ENCODE results near the gene NAPEPLD.

GRCh38 chr7:103119791-103120291 lies 29.1 kb downstream of the NAPEPLD start:
- TF ChIP-seq POLR2AphosphoS5 (IDR thresholded peaks at IDR 0.05; ENCODE audit: low read depth) (no peak), JUNB (IDR thresholded peaks at IDR 0.05; ENCODE audit: unreplicated experiment) (no peak), EZH2 (IDR thresholded peaks at IDR 0.05; ENCODE audit: low read depth, unreplicated experiment) (no peak), REST (IDR thresholded peaks at IDR 0.05; ENCODE audit: unreplicated experiment) (no peak), EZH2phosphoT487 (IDR thresholded peaks at IDR 0.05; ENCODE audit: unreplicated experiment) (no peak), CREB1 (CRISPR knock-in tag; IDR thresholded peaks at IDR 0.05; ENCODE audit: low read depth) (no peak), NANOG (IDR thresholded peaks at IDR 0.05; ENCODE audit: borderline replicate concordance) (no peak), STAT1 (IDR thresholded peaks at IDR 0.05; ENCODE audit: unreplicated experiment) (no peak), ZNF114 (CRISPR knock-in tag; IDR thresholded peaks at IDR 0.05) (no peak), ZNF331 (CRISPR knock-in tag; IDR thresholded peaks at IDR 0.05; ENCODE audit: low read depth) (no peak), ETS1 (IDR thresholded peaks at IDR 0.05) (no peak)
- TF ChIP-seq, protein P1, sequence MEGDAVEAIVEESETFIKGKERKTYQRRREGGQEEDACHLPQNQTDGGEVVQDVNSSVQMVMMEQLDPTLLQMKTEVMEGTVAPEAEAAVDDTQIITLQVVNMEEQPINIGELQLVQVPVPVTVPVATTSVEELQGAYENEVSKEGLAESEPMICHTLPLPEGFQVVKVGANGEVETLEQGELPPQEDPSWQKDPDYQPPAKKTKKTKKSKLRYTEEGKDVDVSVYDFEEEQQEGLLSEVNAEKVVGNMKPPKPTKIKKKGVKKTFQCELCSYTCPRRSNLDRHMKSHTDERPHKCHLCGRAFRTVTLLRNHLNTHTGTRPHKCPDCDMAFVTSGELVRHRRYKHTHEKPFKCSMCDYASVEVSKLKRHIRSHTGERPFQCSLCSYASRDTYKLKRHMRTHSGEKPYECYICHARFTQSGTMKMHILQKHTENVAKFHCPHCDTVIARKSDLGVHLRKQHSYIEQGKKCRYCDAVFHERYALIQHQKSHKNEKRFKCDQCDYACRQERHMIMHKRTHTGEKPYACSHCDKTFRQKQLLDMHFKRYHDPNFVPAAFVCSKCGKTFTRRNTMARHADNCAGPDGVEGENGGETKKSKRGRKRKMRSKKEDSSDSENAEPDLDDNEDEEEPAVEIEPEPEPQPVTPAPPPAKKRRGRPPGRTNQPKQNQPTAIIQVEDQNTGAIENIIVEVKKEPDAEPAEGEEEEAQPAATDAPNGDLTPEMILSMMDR (conservative IDR thresholded peaks at IDR 0.05; ENCODE audit: low read depth in 2 of 2) = no peak
- TF ChIP-seq, protein P2, sequence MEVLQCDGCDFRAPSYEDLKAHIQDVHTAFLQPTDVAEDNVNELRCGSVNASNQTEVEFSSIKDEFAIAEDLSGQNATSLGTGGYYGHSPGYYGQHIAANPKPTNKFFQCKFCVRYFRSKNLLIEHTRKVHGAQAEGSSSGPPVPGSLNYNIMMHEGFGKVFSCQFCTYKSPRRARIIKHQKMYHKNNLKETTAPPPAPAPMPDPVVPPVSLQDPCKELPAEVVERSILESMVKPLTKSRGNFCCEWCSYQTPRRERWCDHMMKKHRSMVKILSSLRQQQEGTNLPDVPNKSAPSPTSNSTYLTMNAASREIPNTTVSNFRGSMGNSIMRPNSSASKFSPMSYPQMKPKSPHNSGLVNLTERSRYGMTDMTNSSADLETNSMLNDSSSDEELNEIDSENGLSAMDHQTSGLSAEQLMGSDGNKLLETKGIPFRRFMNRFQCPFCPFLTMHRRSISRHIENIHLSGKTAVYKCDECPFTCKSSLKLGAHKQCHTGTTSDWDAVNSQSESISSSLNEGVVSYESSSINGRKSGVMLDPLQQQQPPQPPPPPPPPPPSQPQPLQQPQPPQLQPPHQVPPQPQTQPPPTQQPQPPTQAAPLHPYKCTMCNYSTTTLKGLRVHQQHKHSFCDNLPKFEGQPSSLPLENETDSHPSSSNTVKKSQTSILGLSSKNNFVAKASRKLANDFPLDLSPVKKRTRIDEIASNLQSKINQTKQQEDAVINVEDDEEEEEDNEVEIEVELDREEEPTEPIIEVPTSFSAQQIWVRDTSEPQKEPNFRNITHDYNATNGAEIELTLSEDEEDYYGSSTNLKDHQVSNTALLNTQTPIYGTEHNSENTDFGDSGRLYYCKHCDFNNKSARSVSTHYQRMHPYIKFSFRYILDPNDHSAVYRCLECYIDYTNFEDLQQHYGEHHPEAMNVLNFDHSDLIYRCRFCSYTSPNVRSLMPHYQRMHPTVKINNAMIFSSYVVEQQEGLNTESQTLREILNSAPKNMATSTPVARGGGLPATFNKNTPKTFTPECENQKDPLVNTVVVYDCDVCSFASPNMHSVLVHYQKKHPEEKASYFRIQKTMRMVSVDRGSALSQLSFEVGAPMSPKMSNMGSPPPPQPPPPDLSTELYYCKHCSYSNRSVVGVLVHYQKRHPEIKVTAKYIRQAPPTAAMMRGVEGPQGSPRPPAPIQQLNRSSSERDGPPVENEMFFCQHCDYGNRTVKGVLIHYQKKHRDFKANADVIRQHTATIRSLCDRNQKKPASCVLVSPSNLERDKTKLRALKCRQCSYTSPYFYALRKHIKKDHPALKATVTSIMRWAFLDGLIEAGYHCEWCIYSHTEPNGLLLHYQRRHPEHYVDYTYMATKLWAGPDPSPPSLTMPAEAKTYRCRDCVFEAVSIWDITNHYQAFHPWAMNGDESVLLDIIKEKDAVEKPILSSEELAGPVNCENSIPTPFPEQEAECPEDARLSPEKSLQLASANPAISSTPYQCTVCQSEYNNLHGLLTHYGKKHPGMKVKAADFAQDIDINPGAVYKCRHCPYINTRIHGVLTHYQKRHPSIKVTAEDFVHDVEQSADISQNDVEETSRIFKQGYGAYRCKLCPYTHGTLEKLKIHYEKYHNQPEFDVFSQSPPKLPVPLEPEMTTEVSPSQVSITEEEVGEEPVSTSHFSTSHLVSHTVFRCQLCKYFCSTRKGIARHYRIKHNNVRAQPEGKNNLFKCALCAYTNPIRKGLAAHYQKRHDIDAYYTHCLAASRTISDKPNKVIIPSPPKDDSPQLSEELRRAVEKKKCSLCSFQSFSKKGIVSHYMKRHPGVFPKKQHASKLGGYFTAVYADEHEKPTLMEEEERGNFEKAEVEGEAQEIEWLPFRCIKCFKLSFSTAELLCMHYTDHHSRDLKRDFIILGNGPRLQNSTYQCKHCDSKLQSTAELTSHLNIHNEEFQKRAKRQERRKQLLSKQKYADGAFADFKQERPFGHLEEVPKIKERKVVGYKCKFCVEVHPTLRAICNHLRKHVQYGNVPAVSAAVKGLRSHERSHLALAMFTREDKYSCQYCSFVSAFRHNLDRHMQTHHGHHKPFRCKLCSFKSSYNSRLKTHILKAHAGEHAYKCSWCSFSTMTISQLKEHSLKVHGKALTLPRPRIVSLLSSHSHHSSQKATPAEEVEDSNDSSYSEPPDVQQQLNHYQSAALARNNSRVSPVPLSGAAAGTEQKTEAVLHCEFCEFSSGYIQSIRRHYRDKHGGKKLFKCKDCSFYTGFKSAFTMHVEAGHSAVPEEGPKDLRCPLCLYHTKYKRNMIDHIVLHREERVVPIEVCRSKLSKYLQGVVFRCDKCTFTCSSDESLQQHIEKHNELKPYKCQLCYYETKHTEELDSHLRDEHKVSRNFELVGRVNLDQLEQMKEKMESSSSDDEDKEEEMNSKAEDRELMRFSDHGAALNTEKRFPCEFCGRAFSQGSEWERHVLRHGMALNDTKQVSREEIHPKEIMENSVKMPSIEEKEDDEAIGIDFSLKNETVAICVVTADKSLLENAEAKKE (CRISPR knock-in tag; IDR thresholded peaks at IDR 0.05) = no peak

Measured in GM23338 (cell line).